ENCODE measurements around the gene UCHL1. TPM values are rescaled to one million over a fixed set of nuclear protein-coding genes. Genes with fewer than 3 reads are reported as not detected.

UCHL1 gene
- total and polyA plus RNA-seq, 8 donors = 2.7 to 198 (median 12.1) TPM

- no peak for TF ChIP-seq CTCF (IDR thresholded peaks at IDR 0.05)
- 0% methylated on average over 1 of the region's 1 CpG for WGBS, 2 donors
- ATAC-seq (no peak), DNase-seq (no peak), FAIRE-seq (no peak)
- H3K27ac ChIP-seq = no peak overlapping the region
- H3K9me3 ChIP-seq = no peaks in the 10 kb centered on the region
- H3K4me3 ChIP-seq = no peak overlapping the region
- intact Hi-C loops (cut with DNase I) = loop anchor here in 2 of 3 donors (5.0 to 10.0 kb wide), 3 partner anchors 375 to 602 kb away; no protein-coding TSS in a partner anchor
- H3K4me1 ChIP-seq = no peaks in the 10 kb centered on the region
- no peaks in the 10 kb centered on the region for H3K36me3 ChIP-seq
- H3K27me3 ChIP-seq = no peaks in the 10 kb centered on the region
Observed at GRCh38 chr4:41282366-41282765, 25.6 kb downstream of the UCHL1 start.

- Histone ChIP-seq H3K9me3 (no peaks in the 10 kb centered on the region), H3K4me1 (no peaks in the 10 kb centered on the region), H3K27ac (no peak overlapping the region), H3K36me3 (no peaks in the 10 kb centered on the region), H3K27me3 (no peaks in the 10 kb centered on the region), H3K4me3 (no peak overlapping the region)
- 81 to 82% methylated on average over 6 of the region's 6 CpGs for whole genome bisulfite sequencing, 2 donors
- ATAC-seq = no peak
- FAIRE-seq = no peak
- no peak for TF ChIP-seq CTCF (IDR thresholded peaks at IDR 0.05)
- no peak for DNase-seq
- intact Hi-C loops (cut with DNase I) = loop anchor here in 2 of 3 donors (10.0 kb wide), 2 partner anchors 379 to 599 kb away; no protein-coding TSS in a partner anchor
Observed at GRCh38 chr4:41285202-41285863, 28.6 kb downstream of the UCHL1 start.

- DNase-seq = no peak
- Histone ChIP-seq H3K9me3 (no peaks in the 10 kb centered on the region), H3K27ac (no peak overlapping the region), H3K27me3 (no peaks in the 10 kb centered on the region), H3K4me3 (no peak overlapping the region), H3K4me1 (no peaks in the 10 kb centered on the region), H3K36me3 (no peaks in the 10 kb centered on the region)
- WGBS, 2 donors = 86 to 93% methylated on average over 3 of the region's 3 CpGs
- TF ChIP-seq CTCF (IDR thresholded peaks at IDR 0.05) = no peak
- intact Hi-C loops (cut with DNase I) = loop anchor here in 2 of 3 donors (10.0 kb wide), 2 partner anchors 379 to 599 kb away; no protein-coding TSS in a partner anchor
- no peak for ATAC-seq
- FAIRE-seq = no peak
Observed at GRCh38 chr4:41285864-41286235, 29.1 kb downstream of the UCHL1 start.

DNA sequence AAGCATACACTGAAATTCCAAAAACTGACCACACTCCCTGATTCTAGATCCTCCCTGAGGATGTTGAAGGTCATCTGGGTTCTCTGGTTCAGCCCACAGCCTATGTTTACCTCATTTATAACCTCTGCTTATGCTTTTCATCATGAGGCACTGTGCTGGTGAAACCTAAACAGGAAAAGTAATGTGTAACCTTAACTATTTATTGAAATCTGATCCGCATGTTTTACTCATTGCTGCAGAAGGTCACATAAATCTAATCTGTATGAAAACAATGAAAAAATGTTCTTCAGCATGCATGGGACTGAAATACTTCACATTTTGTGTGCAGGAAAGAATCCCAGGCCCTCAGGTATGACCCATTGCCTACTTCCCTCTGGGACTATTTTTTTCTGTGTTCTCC, 30.3 kb downstream of the UCHL1 start:
- no peaks in the 10 kb centered on the region for H3K9me3 ChIP-seq
- no peaks in the 10 kb centered on the region for H3K27me3 ChIP-seq
- DNase-seq (no peak), ATAC-seq (peak in 2 of 4 donors; percentile 34 to 55), FAIRE-seq (no peak)
- no peaks in the 10 kb centered on the region for H3K4me1 ChIP-seq
- intact Hi-C loops (cut with DNase I) = loop anchor here in 2 of 3 donors (10.0 kb wide), 2 partner anchors 378 to 598 kb away; no protein-coding TSS in a partner anchor
- TF ChIP-seq CTCF (IDR thresholded peaks at IDR 0.05) = no peak
- no peak overlapping the region for H3K4me3 ChIP-seq
- H3K36me3 ChIP-seq = no peaks in the 10 kb centered on the region
- peak overlapping the region in 1 of 4 donors; percentile 19 for H3K27ac ChIP-seq
- WGBS, 2 donors = 14 to 30% methylated on average over 1 of the region's 1 CpG

DNA sequence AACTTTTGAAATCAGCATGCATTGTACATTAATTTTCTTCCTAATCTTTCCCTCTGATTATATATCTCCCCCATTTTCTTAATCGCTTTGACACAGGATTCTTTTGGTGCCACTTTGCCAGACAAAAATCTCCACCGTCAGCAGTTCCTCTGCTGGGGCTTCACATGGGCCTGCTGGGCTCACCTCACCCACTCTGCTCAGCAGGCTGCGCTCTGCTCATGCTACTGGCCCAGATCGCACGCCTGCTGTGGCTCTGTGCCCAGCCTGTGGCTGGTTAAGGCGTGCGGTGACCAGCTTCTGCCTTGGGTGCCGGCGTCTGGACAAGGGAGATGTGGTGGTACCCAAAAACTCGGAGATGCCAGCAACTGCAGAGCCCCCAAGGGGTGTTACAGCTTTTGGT, 31.1 kb downstream of the UCHL1 start:
- Histone ChIP-seq H3K9me3 (no peaks in the 10 kb centered on the region), H3K27ac (no peak overlapping the region), H3K36me3 (no peaks in the 10 kb centered on the region), H3K4me3 (no peak overlapping the region), H3K4me1 (no peaks in the 10 kb centered on the region), H3K27me3 (no peaks in the 10 kb centered on the region)
- WGBS, 2 donors = 92 to 93% methylated on average over 10 of the region's 10 CpGs
- intact Hi-C loops (cut with DNase I) = loop anchor here in 2 of 3 donors (10.0 kb wide), 2 partner anchors 377 to 597 kb away; no protein-coding TSS in a partner anchor
- ATAC-seq = no peak
- DNase-seq = no peak
- no peak for TF ChIP-seq CTCF (IDR thresholded peaks at IDR 0.05)
- FAIRE-seq = no peak
